Right kidney (tissue), 1 donor: ENCODE data around the gene ERAL1.
"Not testable (repeated sequence)": the region's sequence is repeated elsewhere in the genome, so short reads cannot be mapped to it uniquely, and the experiment has no call there.

Source experiments
- DNase-seq: peaks from one replicate; pipeline ENCODE4 v3.0.0-alpha.2; 2016

ERAL1 gene

GRCh38 chr17:28878158-28878910 lies 23.5 kb downstream of the ERAL1 start:
- no peak for DNase-seq

GRCh38 chr17:28878981-28879380 lies 24.2 kb downstream of the ERAL1 start:
- no peak for DNase-seq

GRCh38 chr17:28879886-28880571 lies 25.2 kb downstream of the ERAL1 start:
- no peak for DNase-seq

GRCh38 chr17:28880572-28880945 lies 25.7 kb downstream of the ERAL1 start:
- DNase-seq: no peak

- no peak for DNase-seq
Measured at GRCh38 chr17:28881533-28882056, 26.8 kb downstream of the ERAL1 start.

GRCh38 chr17:28882154-28882895 lies 27.5 kb downstream of the ERAL1 start:
- no peak for DNase-seq

- no peak for DNase-seq
Measured at GRCh38 chr17:28883967-28884702, 29.3 kb downstream of the ERAL1 start.

GRCh38 chr17:28885363-28885762 lies 30.5 kb downstream of the ERAL1 start:
- DNase-seq: no peak

- DNase-seq: no peak
Measured at GRCh38 chr17:28885951-28886350, 31.1 kb downstream of the ERAL1 start.

GRCh38 chr17:28887871-28888471 lies 33.2 kb downstream of the ERAL1 start:
- no peak for DNase-seq

- DNase-seq: no peak
Measured at GRCh38 chr17:28888832-28889231, 34.0 kb downstream of the ERAL1 start.

GRCh38 chr17:28889996-28890395 lies 35.2 kb downstream of the ERAL1 start:
- no peak for DNase-seq

- DNase-seq: no peak
Measured at GRCh38 chr17:28891201-28891600, 36.4 kb downstream of the ERAL1 start.

GRCh38 chr17:28892024-28892423 lies 37.2 kb downstream of the ERAL1 start:
- DNase-seq: no peak

GRCh38 chr17:28893248-28894183 lies 38.7 kb downstream of the ERAL1 start:
- not testable (repeated sequence) for DNase-seq

GRCh38 chr17:28895794-28896447 lies 41.1 kb downstream of the ERAL1 start:
- no peak for DNase-seq

GRCh38 chr17:28896491-28896883 lies 41.7 kb downstream of the ERAL1 start:
- DNase-seq: no peak

- peak; percentile 82 for DNase-seq
Measured at GRCh38 chr17:28896884-28897768, 42.3 kb downstream of the ERAL1 start, which contains the start of gene FLOT2. TSS of gene FLOT2 (minus strand) at chr17:28897733. CDS start at chr17:28897574, 159 bp downstream.
